GM19328 (cell line): ENCODE measurements around the gene PARD6A.
A peak's percentile ranks its signal among the peaks of the same experiment; 100 is the strongest.

Experiments
- ATAC-seq: cut with Tn5 transposase; IDR thresholded peaks from one replicate; pipeline ENCODE4 v1.9.1; 2021; ENCODE audit warnings: mild to moderate bottlenecking, moderate library complexity; ENCODE audit not compliant: unreplicated experiment

Gene PARD6A, protein sequence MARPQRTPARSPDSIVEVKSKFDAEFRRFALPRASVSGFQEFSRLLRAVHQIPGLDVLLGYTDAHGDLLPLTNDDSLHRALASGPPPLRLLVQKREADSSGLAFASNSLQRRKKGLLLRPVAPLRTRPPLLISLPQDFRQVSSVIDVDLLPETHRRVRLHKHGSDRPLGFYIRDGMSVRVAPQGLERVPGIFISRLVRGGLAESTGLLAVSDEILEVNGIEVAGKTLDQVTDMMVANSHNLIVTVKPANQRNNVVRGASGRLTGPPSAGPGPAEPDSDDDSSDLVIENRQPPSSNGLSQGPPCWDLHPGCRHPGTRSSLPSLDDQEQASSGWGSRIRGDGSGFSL

GRCh38 chr16:67660564-67661028 lies at the start of gene PARD6A:
PARD6A (plus strand) TSS chr16:67660960; CDS start chr16:67661039, 79 bp downstream.
- ATAC-seq, result peak; percentile 69

DNA sequence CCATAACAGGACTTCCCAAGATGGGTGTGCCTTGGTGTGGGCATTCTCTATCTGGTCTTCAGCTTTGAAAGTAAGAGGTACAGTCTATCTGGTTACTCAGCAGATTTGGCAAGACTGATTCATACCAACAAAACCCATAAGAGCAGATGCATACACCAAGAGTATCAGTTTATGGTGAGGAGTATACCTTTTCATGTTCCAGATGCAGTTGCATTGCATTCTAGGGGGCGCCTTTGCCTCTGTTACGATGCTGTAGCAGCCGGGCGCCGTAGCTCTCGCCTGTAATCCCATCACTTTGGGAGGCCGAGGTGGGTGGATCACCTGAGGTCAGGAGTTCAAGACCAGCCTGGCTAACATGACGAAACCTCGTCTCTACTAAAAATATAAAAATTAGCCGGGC lies 47.0 kb upstream of the PARD6A start:
- ATAC-seq, result no peak

GRCh38 chr16:67628216-67628615 lies 32.5 kb upstream of the PARD6A start:
- ATAC-seq, result no peak

DNA sequence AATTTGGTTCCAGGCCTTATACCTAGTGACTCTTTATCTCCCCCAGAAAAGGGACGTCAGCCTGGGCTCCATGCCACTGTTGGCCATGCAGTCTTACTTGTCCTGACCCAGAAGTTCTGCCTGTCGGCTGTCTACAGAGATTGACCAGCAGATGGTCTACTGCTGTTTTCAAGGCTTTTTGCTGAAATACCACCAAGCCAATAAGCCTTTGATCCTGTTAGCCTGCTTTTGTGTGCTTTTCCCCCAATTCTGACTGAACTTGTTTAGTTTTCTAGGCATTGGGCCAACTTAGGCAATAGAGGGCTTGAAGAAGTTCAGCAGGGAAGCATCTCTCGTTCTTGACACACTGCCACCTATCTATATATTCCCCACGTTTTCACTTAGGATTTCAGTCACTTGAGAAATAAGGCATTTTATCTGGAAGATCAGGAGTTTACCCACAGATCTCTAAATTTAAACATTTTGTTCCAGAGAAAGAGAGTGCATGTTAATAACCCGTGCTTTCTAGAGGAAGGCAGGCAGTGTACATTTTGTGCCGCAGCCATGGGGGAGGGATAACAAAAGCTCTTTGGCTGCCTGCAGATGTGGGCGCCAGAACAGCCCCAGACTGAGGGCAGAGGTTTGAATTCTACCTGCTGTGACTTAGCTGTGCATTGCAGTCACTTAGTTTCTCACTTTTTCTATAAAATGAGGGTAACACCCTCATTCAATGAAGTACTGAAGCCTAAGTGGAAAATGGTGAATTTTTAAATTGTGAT lies 28.2 kb upstream of the PARD6A start:
- no peak for ATAC-seq

DNA sequence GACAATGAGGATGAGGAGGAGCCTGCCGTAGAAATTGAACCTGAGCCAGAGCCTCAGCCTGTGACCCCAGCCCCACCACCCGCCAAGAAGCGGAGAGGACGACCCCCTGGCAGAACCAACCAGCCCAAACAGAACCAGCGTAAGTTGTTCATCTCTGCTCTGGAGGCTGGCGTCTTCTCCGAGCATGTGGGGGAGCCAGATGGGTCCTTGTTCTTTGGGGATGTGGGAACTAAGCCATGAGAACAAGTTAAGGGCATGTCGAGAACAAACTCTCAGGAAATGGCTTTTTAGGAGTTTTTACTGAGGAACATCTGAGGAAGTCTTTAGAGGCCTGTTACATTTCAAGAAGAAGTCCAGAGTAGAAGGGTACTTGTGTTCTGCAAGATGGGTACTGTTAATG lies 24.0 kb upstream of the PARD6A start:
- ATAC-seq, result no peak

- no peak for ATAC-seq
Measured at GRCh38 chr16:67637625-67638024, 23.1 kb upstream of the PARD6A start.

- ATAC-seq, result no peak
Measured at GRCh38 chr16:67641779-67642708, 18.7 kb upstream of the PARD6A start.

DNA sequence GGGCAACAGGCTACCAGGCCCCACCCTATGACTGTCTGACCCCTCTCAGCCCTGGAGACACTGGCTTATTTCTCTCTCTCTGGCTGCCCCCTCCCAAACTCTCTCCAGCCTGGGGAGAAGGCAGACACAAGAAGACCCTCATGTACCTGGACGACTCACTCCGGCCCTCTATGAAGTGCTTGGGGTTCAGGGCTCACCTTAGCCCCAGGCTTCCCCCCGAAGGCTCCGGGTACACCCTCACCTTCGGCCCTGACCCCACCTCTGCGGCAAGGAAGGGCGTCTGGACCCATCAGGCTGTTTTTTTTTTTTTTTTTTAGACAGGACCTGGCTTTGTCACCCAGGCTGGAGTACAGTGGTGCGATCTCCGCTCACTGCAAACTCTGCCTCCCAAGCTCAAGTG lies 16.7 kb upstream of the PARD6A start:
- no peak for ATAC-seq

GRCh38 chr16:67645397-67646121 lies 15.2 kb upstream of the PARD6A start:
- no peak for ATAC-seq

GRCh38 chr16:67647111-67647651 lies 13.6 kb upstream of the PARD6A start:
- no peak for ATAC-seq

- ATAC-seq, result no peak
Measured at GRCh38 chr16:67647681-67648080, 13.1 kb upstream of the PARD6A start.

- ATAC-seq, result no peak
Measured at GRCh38 chr16:67648088-67648763, 12.5 kb upstream of the PARD6A start.

DNA sequence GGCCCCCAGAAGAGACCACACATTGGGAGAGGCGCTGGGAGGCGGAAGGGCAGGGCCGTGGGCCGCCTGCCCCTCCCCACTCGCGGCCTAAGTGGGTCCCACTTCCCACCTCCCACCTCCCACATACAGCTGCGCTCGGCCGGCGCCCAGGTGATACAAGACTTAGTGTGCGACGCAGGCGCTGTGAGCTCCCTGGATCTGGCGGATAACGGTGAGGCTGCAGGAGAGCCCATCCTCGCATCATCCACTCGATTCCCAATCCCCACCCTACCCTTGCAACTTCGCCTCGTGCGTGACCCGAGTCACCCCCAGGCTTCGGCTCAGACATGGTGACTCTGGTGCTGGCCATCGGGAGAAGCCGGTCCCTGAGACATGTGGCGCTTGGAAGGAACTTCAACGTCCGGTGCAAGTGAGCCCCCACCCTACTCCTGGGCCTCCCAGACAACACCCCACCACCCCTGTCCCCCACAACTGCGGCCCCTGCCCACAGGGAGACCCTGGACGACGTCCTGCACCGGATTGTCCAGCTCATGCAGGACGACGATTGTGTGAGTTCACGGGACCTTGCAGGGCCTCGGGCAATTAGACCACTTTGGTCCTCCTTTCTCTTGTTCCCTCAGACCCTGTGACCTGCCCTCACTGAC lies 11.9 kb upstream of the PARD6A start:
- no peak for ATAC-seq

GRCh38 chr16:67649494-67649931 lies 11.2 kb upstream of the PARD6A start:
- no peak for ATAC-seq

DNA sequence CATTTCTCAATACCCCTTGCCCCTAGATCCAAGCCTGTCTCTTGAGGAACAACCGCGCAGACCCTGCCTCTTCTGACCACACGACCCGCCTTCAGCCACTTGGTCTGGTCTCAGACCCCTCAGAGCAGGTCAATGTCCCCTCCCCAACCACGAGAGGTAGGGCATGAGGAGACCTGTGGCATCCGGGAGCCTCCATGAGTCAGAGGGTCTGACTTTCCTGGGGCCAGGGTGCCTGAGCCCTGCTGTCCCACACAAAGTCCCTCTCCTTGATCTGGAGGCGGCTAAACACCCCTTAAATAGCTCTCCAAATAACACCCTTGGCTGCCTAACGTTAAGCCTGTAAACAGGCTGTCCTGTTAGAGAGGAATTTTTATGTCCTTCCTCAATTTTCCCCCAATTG lies 10.7 kb upstream of the PARD6A start:
- ATAC-seq, result no peak

DNA sequence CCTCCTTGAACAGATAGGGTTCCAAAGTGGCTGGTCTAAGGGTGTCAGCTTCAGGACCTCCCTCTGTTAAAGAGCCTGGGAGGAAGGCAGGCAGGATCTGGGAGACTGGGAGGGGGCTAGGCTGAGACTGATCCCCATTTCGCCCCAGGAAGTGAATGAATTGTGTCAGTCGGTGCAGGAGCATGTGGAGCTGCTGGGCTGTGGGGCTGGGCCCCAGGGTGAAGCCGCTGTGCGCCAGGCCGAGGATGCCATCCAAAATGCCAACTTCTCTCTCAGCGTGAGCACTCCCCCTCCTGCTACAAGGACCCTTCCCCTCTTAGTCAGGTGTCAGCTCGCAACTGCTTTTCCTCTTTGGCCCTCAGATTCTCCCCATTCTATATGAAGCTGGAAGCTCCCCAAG lies 9.7 kb upstream of the PARD6A start:
- ATAC-seq, result no peak

DNA sequence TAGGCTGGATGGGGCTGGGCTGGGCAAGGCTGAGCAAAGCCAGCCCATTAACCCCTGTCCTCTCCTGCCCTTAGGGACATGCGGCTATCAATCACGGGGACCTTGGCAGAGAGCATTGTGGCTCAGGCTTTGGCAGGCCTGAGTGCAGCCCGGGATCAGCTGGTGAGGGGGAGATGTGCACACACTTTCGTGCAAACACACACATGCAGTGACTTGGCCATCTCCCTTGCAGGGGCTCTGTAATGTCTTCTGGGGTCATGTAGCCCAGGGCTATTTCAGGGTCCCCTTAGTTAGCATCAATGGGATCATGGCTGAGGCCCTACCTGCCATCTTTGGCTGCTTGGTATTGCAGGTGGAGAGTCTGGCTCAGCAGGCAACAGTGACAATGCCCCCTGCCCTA lies 8.9 kb upstream of the PARD6A start:
- no peak for ATAC-seq

- ATAC-seq, result no peak
Measured at GRCh38 chr16:67652578-67653127, 8.1 kb upstream of the PARD6A start.
